HG03460 (cell line): ENCODE results near the gene CC2D2A.

ENCODE experiments used
- ATAC-seq: cut with Tn5 transposase; IDR thresholded peaks from one replicate; pipeline ENCODE4 v1.9.1; 2021; ENCODE audit not compliant: unreplicated experiment

The CC2D2A gene

GRCh38 chr4:15459706-15460105, 10.0 kb upstream of the CC2D2A start:
- ATAC-seq, result no peak

- ATAC-seq, result no peak
These were observed 3.1 kb upstream of the CC2D2A start for GRCh38 chr4:15466596-15466995.

- ATAC-seq, result no peak
These were observed 420 bp downstream of the CC2D2A start for GRCh38 chr4:15470128-15470475.

- no peak for ATAC-seq
These were observed 6.7 kb downstream of the CC2D2A start for GRCh38 chr4:15476396-15476795.

- no peak for ATAC-seq
These were observed 9.0 kb downstream of the CC2D2A start for GRCh38 chr4:15478724-15479088.

- ATAC-seq, result no peak
These were observed 9.6 kb downstream of the CC2D2A start for GRCh38 chr4:15479089-15479912.

- no peak for ATAC-seq
These were observed 10.2 kb downstream of the CC2D2A start for GRCh38 chr4:15479913-15480185.

GRCh38 chr4:15481961-15482745, 12.5 kb downstream of the CC2D2A start:
- no peak for ATAC-seq

GRCh38 chr4:15482842-15483241, 13.2 kb downstream of the CC2D2A start:
- ATAC-seq, result no peak

GRCh38 chr4:15488136-15488535, 18.5 kb downstream of the CC2D2A start:
- ATAC-seq, result no peak

GRCh38 chr4:15488658-15489470, 19.2 kb downstream of the CC2D2A start:
- ATAC-seq, result no peak

- no peak for ATAC-seq
These were observed 19.9 kb downstream of the CC2D2A start for GRCh38 chr4:15489551-15489950.

GRCh38 chr4:15493411-15493810, 23.7 kb downstream of the CC2D2A start:
- ATAC-seq, result no peak

GRCh38 chr4:15495621-15496020, 25.9 kb downstream of the CC2D2A start:
- no peak for ATAC-seq

- ATAC-seq, result no peak
These were observed 28.7 kb downstream of the CC2D2A start for GRCh38 chr4:15498356-15498755.

- ATAC-seq, result no peak
These were observed 31.0 kb downstream of the CC2D2A start for GRCh38 chr4:15500701-15501100.

- ATAC-seq, result no peak
These were observed 32.3 kb downstream of the CC2D2A start for GRCh38 chr4:15501941-15502340.

GRCh38 chr4:15502384-15502783, 32.7 kb downstream of the CC2D2A start:
- ATAC-seq, result no peak

GRCh38 chr4:15504041-15504440, 34.4 kb downstream of the CC2D2A start:
- no peak for ATAC-seq

- no peak for ATAC-seq
These were observed 36.8 kb downstream of the CC2D2A start for GRCh38 chr4:15506464-15506863.

GRCh38 chr4:15507679-15508078, 38.0 kb downstream of the CC2D2A start:
- ATAC-seq, result no peak

- ATAC-seq, result no peak
These were observed 41.3 kb downstream of the CC2D2A start for GRCh38 chr4:15510961-15511360.
